ENCODE data around the gene GRM4.

GRM4 gene

GRCh38 chr6:34004706-34005105 is 141.2 kb downstream of the GRM4 start:
- TF ChIP-seq CTCF (IDR thresholded peaks at IDR 0.05; ENCODE audit: low read depth, low read length): no peak
- DNase-seq (ENCODE audit: extremely low read depth, low read depth): no peak

- no peak for DNase-seq (ENCODE audit: extremely low read depth, low read depth)
- TF ChIP-seq CTCF (IDR thresholded peaks at IDR 0.05; ENCODE audit: low read depth, low read length): no peak
Measured at GRCh38 chr6:34003962-34004361, 141.9 kb downstream of the GRM4 start.

- no peak for TF ChIP-seq CTCF (IDR thresholded peaks at IDR 0.05; ENCODE audit: low read depth, low read length)
- no peak for DNase-seq (ENCODE audit: extremely low read depth, low read depth)
Measured at GRCh38 chr6:34001706-34002621, 143.9 kb downstream of the GRM4 start.

GRCh38 chr6:34000281-34000680 is 145.6 kb downstream of the GRM4 start:
- no peak for TF ChIP-seq CTCF (IDR thresholded peaks at IDR 0.05; ENCODE audit: low read depth, low read length)

GRCh38 chr6:33999567-33999966 is 146.3 kb downstream of the GRM4 start:
- no peak for TF ChIP-seq CTCF (IDR thresholded peaks at IDR 0.05; ENCODE audit: low read depth, low read length)
- DNase-seq (ENCODE audit: extremely low read depth, low read depth): no peak

More at GRCh38 chr6:34000281-34000680, 145.6 kb downstream of the GRM4 start:
- no peak for DNase-seq (ENCODE audit: extremely low read depth, low read depth)

GRCh38 chr6:33998660-33999059 is 147.2 kb downstream of the GRM4 start:
- no peak for TF ChIP-seq CTCF (IDR thresholded peaks at IDR 0.05; ENCODE audit: low read depth, low read length)
- no peak for DNase-seq (ENCODE audit: extremely low read depth, low read depth)

- no peak for DNase-seq (ENCODE audit: extremely low read depth, low read depth)
- no peak for TF ChIP-seq CTCF (IDR thresholded peaks at IDR 0.05; ENCODE audit: low read depth, low read length)
Measured at GRCh38 chr6:33997265-33997664, 148.6 kb downstream of the GRM4 start.
